HG02610 (cell line): ENCODE measurements around the gene PSMA6.

ENCODE experiments used
- ATAC-seq: cut with Tn5 transposase; IDR thresholded peaks from one replicate; pipeline ENCODE4 v1.9.1; 2021; ENCODE audit warnings: mild to moderate bottlenecking, moderate library complexity; ENCODE audit not compliant: unreplicated experiment

Gene PSMA6

GRCh38 chr14:35365130-35366055, 73.2 kb downstream of the PSMA6 start:
- peak; percentile 65 for ATAC-seq

- no peak for ATAC-seq
Measured at GRCh38 chr14:35366056-35366451, 73.9 kb downstream of the PSMA6 start.

DNA sequence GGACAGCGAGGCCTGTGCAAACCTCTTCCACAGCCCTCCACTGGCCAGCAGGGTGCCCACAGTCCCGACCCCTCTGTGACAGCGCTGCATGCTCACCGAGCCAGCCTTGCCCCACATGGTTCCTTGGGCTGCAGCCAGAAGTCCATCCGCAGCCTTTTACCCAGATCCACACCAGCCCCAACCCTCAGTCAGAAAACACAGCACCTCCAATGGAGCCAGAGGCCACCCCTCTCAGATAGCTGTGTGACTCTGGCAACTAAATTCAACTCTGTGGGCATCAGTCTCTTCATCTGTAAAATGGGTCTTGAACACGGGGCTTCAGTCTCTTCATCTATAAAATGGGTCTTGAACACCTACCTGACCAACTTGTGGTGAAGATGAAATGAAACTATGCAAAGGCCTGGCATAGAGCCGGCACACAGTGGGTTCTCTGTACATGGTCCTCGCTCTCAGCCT, 74.4 kb downstream of the PSMA6 start:
- ATAC-seq = no peak

DNA sequence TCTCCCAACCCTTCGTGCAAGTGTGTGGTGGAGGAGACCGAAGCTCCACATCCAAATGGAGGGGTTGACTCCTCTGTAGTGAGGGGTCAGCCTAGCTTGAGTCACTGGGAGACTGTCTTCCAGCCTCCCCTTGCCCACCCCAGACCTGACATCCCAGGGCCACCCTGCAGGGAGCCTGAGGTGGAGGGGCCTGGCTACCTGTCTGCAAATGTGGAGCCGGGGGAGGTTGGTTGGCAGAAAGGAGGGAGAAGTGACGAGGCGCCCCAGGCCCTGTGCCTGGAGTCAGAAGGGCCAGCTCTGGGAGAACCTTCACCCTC, 74.8 kb downstream of the PSMA6 start:
- no peak for ATAC-seq
